ENCODE measurements around the gene EML4. TPM values are rescaled to one million over a fixed set of nuclear protein-coding genes. Genes with fewer than 3 reads are reported as not detected.
"Not testable (repeated sequence)": the region's sequence is repeated elsewhere in the genome, so short reads cannot be mapped to it uniquely, and the experiment has no call there.

EML4 gene
- polyA plus RNA-seq, 1 experiment: 19.1 TPM

DNA sequence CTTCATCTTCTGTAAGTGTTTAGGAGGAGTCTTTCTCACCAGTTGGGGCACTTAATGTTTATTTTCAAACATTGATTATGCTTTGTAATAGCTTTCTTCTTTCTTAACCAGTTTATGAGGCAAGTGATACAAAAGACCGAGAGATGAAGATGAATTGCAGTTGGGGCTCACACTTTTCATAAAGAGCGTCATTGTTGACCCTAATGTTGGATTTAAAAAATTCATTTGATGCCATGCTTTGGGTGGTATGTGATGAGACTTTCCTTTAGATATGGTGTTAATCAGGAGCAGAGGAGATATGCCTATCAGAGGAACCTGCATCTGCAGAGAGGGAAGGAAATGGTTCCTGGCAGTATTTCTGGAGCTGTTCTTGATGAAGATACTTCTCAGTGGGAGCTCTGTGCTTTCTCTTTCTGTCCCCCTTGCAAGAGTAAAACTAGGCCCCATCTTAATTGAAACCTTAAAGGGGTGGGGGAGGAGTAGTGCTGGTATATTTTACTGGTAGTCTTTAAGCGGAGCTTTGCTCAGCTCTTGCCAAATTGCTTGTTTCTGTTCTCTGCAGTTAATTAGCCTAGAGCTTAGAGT is 2.3 kb downstream of the EML4 start:
- ChIA-PET CTCF (interaction anchor here (0.7 to 1.2 kb wide), 6 partner anchors 11 to 680 kb away, joined by 3 to 5 read pairs (median 3); no protein-coding TSS in a partner anchor), POLR2A (interaction anchor here (0.6 to 0.7 kb wide), 2 partner anchors 29 to 44 kb away, joined by 5 to 15 read pairs; no protein-coding TSS in a partner anchor)
- Histone ChIP-seq H3K27me3 (ENCODE audit: control insufficient read depth, insufficient read depth, low read length) (no peaks in the 10 kb centered on the region), H3K4me3 (ENCODE audit: low read depth, low read length) (peak overlapping the region; percentile 66), H3K36me3 (ENCODE audit: control insufficient read depth, insufficient read depth, low read length) (no peaks in the 10 kb centered on the region)
- TF ChIP-seq, protein P1, sequence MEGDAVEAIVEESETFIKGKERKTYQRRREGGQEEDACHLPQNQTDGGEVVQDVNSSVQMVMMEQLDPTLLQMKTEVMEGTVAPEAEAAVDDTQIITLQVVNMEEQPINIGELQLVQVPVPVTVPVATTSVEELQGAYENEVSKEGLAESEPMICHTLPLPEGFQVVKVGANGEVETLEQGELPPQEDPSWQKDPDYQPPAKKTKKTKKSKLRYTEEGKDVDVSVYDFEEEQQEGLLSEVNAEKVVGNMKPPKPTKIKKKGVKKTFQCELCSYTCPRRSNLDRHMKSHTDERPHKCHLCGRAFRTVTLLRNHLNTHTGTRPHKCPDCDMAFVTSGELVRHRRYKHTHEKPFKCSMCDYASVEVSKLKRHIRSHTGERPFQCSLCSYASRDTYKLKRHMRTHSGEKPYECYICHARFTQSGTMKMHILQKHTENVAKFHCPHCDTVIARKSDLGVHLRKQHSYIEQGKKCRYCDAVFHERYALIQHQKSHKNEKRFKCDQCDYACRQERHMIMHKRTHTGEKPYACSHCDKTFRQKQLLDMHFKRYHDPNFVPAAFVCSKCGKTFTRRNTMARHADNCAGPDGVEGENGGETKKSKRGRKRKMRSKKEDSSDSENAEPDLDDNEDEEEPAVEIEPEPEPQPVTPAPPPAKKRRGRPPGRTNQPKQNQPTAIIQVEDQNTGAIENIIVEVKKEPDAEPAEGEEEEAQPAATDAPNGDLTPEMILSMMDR (IDR thresholded peaks at IDR 0.05; ENCODE audit: insufficient read depth, low read depth, low read length): no peak
- DNase-seq (ENCODE audit: low read depth): no peak

DNA sequence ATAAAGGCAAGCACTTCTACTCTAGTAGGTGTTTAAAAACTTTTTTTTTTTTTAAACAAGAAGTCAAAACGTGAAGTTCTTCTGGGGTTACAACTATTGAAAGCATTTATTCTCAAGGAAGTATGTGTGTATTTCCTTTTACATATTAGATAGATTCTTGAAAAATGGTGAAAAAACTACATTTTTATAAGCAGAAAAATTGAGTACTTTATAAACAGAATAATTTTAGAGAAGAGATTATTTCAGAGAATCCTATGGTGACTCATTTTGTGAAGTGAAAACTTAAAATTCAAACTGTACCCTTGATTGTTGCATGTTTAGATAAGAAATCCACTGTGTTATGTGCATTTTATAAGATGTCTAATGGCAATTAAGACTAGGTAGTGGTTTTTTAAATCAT is 2.9 kb downstream of the EML4 start:
- CTCF ChIA-PET: interaction anchor here (0.6 to 1.2 kb wide), 6 partner anchors 30 to 680 kb away, joined by 3 to 5 read pairs (median 3); no protein-coding TSS in a partner anchor

DNA sequence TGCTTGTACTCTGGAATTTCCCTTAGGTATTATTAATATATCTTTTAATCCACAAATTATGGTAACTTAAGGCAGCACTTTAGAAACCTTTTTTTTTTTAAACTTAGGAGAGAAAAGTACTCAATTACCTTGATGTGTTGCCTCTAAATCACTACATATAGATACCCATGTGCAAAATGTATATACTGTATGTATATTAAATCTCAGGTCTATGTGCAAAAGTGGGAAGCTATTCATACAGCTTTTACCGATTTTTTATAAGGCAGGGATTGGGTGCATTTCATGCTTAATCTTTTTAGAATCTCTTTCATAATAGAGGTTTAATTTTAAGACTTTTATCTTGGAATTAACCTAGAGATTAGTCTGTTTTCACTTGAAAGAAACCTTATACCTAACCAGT is 3.4 kb downstream of the EML4 start:
- TF ChIP-seq, protein P1 (IDR thresholded peaks at IDR 0.05; ENCODE audit: insufficient read depth, low read depth, low read length): no peak
- Histone ChIP-seq H3K4me3 (ENCODE audit: low read depth, low read length) (no peak overlapping the region), H3K36me3 (ENCODE audit: control insufficient read depth, insufficient read depth, low read length) (no peaks in the 10 kb centered on the region), H3K27me3 (ENCODE audit: control insufficient read depth, insufficient read depth, low read length) (no peaks in the 10 kb centered on the region)
- ChIA-PET CTCF (interaction anchor here (0.6 to 1.2 kb wide), 3 partner anchors 67 to 301 kb away, joined by 3 to 4 read pairs (median 3); no protein-coding TSS in a partner anchor), POLR2A (no interaction called here)
- no peak for DNase-seq (ENCODE audit: low read depth)

More for the DNA sequence above, 2.9 kb downstream of the EML4 start:
- Histone ChIP-seq H3K36me3 (ENCODE audit: control insufficient read depth, insufficient read depth, low read length) (no peaks in the 10 kb centered on the region), H3K27me3 (ENCODE audit: control insufficient read depth, insufficient read depth, low read length) (no peaks in the 10 kb centered on the region), H3K4me3 (ENCODE audit: low read depth, low read length) (peak overlapping the region; percentile 66; the same call in 1 of the 2 replicates)
- POLR2A ChIA-PET: interaction anchor here (0.6 to 0.7 kb wide), 2 partner anchors 29 to 44 kb away, joined by 5 to 15 read pairs; no protein-coding TSS in a partner anchor
- DNase-seq (ENCODE audit: low read depth): no peak
- TF ChIP-seq, protein P1 (IDR thresholded peaks at IDR 0.05; ENCODE audit: insufficient read depth, low read depth, low read length): no peak

DNA sequence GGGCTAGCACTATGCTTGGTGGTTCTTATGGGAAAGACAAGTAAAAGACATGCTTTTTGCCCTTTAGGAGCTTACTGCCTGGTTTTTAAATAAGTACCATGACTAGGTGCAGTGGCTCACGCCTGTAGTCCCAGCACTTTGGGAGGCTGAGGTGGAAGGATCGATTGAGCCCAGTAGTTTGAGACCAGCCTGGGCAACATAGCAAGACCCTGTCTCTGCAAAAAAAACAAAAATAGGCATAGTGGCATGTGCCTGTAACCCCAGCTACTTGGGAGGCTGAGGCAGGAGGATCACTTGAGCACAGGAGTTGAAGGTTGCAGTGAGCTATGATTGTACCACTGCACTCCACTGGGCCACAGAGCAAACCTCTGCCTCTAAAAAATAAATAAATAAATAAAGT is 4.3 kb downstream of the EML4 start:
- H3K27me3 ChIP-seq (ENCODE audit: control insufficient read depth, insufficient read depth, low read length); H3K4me3 ChIP-seq (ENCODE audit: low read depth, low read length); CTCF ChIA-PET; H3K36me3 ChIP-seq (ENCODE audit: control insufficient read depth, insufficient read depth, low read length); POLR2A ChIA-PET; DNase-seq (ENCODE audit: low read depth): not testable (repeated sequence)

DNA sequence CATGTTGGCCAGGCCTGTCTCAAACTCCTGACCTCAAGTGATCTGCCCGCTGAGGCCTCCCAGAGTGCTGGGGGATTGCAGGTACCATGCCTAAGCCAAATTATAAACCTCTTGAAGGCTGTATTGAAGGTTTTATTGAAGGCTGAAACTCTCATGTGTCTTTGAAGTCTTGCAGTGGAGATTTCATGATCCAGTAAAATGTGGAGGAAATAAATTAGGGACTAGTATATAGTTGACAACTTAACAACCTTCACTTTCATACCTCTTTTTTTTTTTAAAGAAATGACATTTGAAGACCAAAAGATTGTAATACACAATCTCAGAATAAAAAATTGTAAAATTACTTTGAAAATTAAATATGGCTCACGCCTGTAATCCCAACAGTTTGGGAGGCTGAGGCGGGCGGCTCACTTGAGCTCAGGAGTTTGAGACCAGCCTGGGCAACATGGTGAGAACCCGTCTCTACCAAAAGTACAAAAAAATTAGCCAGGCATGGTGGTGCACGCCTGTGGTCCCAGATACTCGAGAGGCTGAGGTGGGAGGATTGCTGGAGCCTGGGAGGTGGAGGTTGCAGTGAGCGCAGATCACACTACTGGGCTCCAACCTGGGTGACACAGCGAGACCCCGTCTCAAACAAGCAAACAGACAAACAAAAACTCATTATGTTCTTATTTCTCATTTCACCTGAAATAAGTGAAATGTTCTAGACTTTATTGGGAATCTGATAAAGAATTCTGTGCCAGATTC is 8.0 kb downstream of the EML4 start:
- Histone ChIP-seq H3K27me3 (ENCODE audit: control insufficient read depth, insufficient read depth, low read length) (no peaks in the 10 kb centered on the region), H3K4me3 (ENCODE audit: low read depth, low read length) (no peak overlapping the region), H3K36me3 (ENCODE audit: control insufficient read depth, insufficient read depth, low read length) (no peaks in the 10 kb centered on the region)
- CTCF ChIA-PET: no interaction called here
- TF ChIP-seq, protein P1 (IDR thresholded peaks at IDR 0.05; ENCODE audit: insufficient read depth, low read depth, low read length): no peak
- POLR2A ChIA-PET: no interaction called here
- no peak for DNase-seq (ENCODE audit: low read depth)

Measured in BJ (cell line).